GM19043 (cell line): Measurements from ENCODE around the gene MFSD12.
"Not testable (repeated sequence)": the region's sequence is repeated elsewhere in the genome, so short reads cannot be mapped to it uniquely, and the experiment has no call there.

Source experiments
- ATAC-seq: cut with Tn5 transposase; IDR thresholded peaks from one replicate; pipeline ENCODE4 v1.9.1; 2021; ENCODE audit warnings: low read depth; ENCODE audit not compliant: unreplicated experiment

The MFSD12 gene

DNA sequence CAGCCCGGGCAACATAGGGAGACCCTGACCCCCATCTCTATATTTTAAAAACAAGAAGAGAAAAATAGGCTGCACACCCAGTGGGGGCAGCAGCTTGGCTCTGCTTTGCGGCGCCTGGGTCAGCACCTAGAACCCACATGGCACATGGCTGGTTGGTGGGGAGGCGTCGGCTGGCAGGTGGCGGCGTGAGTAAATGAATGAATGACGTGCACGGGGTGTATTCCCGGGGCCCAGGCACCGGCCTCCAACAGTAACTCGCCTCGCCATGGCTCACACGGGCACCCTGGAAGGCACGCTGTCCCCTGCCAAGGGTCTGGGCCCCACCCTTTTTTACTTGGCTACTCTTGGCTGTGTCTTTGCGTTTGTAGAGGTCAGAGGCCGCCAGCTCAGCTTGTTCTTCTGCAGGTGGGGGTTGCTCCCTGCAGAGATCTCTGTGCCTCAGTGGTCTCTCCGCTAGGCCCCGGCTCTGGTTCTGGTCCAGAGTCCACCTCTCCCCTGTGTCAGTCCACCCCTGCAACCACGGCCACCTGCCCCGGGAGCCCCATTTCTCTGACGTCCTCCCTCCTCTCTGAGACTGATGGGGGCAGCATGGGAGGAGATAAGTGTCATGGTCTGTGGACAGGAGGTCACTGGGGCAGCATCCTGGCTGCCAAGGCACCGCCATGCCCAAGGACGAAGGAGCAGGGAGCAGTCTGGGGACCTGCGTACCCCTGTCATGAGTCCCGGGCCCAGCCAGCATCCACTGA lies 45.7 kb downstream of the MFSD12 start:
- no peak for ATAC-seq

- ATAC-seq: no peak
Observed at GRCh38 chr19:3510727-3511126, 46.7 kb downstream of the MFSD12 start.

DNA sequence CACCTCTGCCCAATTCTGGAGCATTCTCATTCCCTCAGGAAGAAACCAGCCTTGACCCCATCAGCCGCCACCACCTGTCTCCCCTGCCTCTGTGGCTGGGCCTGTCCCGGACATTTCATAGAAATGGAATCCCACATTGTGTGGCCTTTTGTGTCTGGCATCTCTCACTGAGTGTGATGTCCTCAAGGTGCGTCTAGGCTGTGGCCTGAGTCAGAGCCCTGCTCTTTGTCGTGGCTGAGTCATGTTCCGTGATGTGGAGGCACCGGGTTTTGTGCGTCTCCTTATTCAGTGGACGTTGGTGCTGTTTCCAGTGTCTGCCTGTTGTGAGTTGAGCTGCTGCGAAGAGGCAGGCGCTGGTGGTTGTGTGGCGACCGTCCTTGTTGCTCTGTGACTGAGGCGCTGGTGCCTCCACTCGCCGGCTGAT lies 47.8 kb downstream of the MFSD12 start:
- no peak for ATAC-seq

GRCh38 chr19:3508771-3509535 lies 48.4 kb downstream of the MFSD12 start:
- ATAC-seq: no peak

DNA sequence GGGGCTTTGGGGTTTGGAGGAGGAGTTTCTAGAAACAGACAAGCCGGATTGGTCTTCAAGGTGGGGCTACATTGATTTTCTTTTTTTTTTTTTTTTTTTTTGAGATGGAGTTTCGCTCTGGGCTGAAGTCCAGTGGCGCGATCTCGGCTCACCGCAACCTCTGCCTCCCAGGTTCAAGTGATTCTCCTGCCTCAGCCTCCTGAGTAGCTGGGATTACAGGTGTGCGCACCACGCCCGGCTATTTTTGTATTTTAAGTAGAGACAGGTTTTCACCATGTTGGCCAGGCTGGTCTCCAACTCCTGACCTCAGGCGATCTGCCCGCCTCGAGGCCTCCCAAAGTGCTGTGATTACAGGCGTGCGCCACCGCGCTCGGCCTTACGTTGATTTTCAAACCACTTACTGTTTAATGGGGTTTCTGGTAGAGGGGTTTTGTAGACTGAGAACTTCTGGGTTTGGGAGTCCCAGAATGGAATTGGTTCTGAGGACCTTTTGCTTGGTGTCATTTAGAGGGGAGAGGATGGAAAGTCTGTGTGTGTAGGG lies 49.2 kb downstream of the MFSD12 start:
- not testable (repeated sequence) for ATAC-seq

- ATAC-seq: no peak
Observed at GRCh38 chr19:3507371-3508120, 49.8 kb downstream of the MFSD12 start.

GRCh38 chr19:3506384-3507340 lies 50.7 kb downstream of the MFSD12 start:
- no peak for ATAC-seq

GRCh38 chr19:3505598-3506383 lies 51.6 kb downstream of the MFSD12 start, which contains the start of gene FZR1:
TSS of gene FZR1 (plus strand) at chr19:3506311. CDS start at chr19:3522990, 16,679 bp downstream.
- peak; percentile 86 for ATAC-seq

GRCh38 chr19:3504735-3505134 lies 52.7 kb downstream of the MFSD12 start:
- no peak for ATAC-seq

- ATAC-seq: no peak
Observed at GRCh38 chr19:3503036-3503572, 54.3 kb downstream of the MFSD12 start.

- no peak for ATAC-seq
Observed at GRCh38 chr19:3501780-3502179, 55.6 kb downstream of the MFSD12 start.

DNA sequence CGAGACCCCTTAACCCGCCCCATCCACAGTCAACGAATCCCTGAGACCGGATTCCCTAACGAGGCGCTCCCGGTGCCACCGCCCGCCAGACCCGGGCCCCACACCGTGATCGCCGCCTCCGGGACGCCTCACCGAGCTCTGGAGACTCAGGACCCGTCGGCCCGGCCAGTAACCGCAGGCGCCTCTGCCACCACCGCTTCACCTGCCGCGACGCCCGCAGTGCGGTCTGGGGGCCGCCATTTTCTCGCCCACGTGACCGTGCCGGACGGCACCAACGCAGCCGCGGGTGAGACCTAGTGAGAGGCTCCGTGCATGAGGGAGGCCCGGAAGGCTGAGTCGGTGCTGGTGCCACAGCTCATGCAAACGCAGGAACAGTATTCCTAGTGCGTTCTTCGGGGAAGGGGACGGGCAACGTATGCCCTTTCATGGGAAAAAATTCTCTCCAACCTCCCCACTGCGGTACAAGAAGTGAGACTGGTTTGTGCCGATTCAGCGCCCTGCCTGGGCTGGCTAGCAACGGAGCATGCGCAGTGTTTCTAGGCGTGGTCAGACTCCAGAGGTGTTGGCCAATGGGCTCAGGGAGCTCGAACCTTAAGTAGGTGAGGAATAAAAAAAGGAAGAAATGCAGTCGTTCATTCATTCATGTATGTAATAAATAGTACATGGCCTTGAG lies 56.8 kb downstream of the MFSD12 start, which contains the start of gene DOHH:
TSS of gene DOHH (minus strand) at position 246 of the 673 bp plus-strand sequence. CDS start 3,860 bp downstream, outside the sequence.
- ATAC-seq: peak; percentile 84

DNA sequence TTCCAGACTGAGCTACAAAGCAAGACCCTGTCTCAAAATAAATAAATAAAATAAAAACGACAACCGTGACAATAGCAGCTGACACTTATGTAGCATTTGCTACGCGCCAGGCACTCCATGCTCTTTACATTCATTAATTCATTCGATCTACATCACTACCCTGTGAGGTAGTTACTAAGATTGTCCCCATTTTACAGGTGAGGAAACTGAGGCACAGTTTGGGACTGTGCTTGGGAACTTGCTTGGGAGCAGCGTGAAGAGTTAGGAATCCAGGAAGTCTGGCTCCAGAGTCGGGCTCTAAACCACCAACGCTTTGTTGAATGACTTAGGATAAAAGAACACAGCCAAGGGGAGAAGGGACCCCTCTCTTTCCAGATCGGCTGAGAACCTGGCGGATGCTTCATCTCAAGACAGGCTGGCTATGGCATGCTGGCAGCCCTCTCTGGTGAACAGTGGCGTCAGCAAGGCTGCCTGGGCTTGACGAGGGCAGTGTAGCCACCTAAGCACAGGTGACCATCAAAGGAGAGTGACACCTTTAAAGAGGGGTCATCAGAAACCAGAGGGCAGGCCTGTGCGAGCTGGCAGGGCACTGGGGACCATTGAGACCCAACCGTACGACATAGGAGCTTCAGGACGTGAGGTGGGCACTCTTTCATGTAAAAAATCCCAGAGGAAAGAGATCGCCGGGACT lies 57.5 kb downstream of the MFSD12 start:
- ATAC-seq: no peak

DNA sequence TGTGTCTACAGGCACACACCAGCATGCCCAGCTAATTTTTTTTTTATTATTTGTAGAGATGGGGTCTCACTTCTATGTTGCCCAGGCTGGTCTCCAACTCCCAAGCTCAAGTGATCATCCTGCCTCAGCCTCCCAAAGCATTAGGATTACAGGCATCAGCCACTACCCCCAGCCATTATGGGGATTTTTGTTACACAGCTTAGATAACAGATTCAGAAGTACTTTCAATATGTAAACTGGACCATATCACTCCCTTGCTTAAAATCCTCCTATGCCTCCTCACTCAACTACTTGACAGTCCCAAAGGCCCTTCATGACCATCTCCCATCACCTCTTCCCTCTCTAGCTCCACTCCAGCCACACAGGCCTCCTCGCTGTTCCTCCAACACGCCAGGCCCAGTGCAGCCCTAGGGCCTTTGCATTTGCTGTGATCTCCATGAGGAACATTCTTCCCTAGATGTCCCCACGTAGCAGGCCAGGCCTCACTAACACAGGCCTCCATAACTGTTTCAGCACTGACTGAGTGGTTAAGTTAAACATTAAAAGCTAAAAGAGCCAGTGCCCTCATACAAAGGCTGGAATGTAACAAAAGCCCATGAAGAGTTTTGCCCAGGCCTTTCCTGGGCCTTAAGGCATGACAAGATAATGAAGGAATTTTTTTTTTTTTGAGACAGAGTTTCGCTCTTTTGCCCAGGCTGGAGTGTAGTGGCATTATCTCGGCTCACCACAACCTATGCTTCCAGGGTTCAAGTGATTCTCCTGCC lies 59.4 kb downstream of the MFSD12 start:
- ATAC-seq: no peak

- no peak for ATAC-seq
Observed at GRCh38 chr19:3496392-3497273, 60.8 kb downstream of the MFSD12 start.

DNA sequence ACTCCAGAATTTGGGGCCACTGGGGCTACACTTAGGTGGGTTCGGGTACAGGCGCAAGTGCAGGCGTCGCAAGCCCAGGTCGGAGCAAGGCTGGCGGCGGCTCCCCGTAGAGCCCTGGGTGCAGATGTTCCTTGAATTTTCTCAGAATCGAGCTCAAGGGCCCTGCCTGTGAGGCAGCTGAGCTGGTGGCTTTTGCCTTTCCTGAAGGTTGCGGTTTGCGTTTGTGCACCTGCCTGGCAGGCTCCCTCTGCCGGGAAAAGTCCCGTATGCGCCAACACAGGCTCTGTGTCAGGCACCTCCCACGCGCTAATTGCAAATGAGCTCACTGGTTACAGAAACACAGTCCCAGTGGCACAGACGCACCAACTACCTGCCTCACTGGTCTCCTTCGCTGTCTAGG lies 62.8 kb downstream of the MFSD12 start:
- no peak for ATAC-seq
